HG03108 (cell line): ENCODE results near the gene WDR12.
"Not testable (repeated sequence)": the region's sequence is repeated elsewhere in the genome, so short reads cannot be mapped to it uniquely, and the experiment has no call there.

ENCODE experiments used
- ATAC-seq: cut with Tn5 transposase; IDR thresholded peaks from one replicate; pipeline ENCODE4 v1.9.1; 2021; ENCODE audit warnings: moderate library complexity; ENCODE audit not compliant: unreplicated experiment

WDR12 gene

DNA sequence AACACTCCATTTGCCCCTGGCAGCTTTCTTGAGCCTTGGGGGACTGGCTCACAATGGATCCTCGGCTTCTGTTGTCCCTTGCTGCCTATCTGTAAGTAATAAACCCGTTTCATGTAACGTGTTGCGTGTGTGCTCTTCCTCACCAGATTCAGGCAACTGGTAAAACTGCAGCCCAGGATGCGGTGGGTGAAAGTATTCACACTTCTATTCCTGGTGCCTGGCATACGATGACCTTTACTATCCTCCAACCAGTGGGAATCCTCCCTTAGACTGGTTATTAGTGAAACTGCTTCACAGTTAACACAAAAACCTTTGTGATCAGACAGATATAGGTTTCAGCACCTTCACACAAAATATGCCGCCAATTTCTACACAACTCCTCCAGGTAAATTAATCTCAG, 26.3 kb downstream of the WDR12 start:
- no peak for ATAC-seq

GRCh38 chr2:202883987-202884675, 27.3 kb downstream of the WDR12 start:
- no peak for ATAC-seq

GRCh38 chr2:202881570-202881969, 29.9 kb downstream of the WDR12 start:
- ATAC-seq, result no peak

- ATAC-seq, result no peak
Observed at GRCh38 chr2:202877699-202878098, 33.8 kb downstream of the WDR12 start.

DNA sequence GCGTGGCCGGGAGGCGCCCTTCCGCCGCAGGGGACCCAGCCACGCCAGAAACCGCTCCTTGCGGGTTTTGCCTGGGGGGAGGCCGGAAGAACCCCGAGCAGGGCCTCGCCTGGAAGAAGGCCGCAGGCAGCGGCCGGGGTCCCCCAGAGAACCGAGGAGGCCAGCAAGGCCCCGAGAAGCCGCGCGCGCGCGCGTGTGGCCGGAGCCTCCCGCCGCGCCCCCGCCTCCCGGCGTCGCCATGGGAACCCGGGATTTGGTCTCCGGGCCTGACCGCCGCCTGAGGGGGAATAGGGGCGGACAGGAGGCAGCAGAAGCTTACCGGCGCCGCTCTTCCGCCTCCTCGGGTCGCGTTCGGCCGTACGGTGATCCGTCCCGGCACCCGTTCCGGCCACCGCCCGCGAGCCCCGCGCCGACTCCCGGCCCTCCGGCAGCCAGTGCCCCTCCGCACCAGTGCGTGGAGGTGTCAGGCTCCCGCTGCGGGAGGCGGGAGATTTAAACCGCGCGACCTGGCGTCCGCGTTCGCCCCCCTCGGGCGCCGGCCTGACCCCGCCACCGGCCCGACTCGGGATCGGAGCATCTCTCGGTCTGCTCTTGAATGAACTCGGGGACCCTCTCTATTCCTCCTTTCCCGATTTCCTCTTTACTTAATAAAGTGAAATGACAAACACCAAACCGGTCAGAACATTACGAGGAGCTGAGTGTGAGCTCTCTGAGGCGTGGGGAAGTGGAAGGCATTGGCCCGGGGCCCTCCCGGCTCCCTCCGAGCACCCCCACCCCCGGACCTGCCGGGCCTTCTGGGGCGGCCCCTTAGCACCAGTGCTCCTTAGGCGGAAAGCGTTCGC, 40.0 kb downstream of the WDR12 start, which contains the start of gene ICA1L:
Gene ICA1L (minus strand): TSS at position 467 of the 842 bp plus-strand sequence. CDS start 42,757 bp downstream, outside the sequence.
- ATAC-seq, result peak; percentile 49

- peak; percentile 71 for ATAC-seq
Observed at GRCh38 chr2:202870431-202871299, 40.8 kb downstream of the WDR12 start.

DNA sequence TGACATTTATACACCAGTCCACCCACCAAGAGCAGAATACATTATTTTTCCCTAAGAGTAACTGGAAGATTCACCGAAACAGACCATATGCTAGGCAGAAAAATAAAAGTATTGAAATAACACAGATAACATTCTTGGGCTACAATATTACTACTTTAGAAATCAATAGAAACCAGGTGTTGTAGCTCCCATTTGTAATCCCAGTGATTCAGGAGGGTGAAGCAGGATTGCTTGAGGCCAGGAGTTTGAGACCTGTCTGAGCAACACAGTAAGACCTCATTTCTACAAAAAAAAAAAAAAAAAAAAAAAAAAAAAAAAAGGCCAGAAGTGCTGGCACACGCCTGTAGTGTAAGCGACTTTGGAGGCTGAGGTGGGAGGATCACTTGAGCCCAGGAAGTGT, 49.5 kb downstream of the WDR12 start:
- ATAC-seq, result no peak

DNA sequence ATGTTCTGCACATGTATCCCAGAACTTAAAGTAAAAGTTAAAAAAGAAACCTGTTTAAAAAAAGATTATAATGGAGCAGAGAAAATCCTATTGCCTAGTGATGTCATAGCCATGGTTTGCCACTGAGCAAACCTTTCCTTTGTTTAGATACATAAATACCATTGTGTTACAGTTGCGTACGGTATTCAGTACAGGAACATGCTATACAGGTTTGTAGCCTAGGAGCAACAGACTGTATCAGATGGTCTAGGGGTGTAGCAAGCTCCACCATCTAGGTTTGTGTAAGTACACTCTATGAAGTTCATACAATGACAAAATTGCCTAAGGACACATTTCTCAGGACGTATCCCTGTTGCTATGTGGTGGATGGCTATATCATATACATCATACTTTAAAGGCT, 52.9 kb downstream of the WDR12 start:
- no peak for ATAC-seq

DNA sequence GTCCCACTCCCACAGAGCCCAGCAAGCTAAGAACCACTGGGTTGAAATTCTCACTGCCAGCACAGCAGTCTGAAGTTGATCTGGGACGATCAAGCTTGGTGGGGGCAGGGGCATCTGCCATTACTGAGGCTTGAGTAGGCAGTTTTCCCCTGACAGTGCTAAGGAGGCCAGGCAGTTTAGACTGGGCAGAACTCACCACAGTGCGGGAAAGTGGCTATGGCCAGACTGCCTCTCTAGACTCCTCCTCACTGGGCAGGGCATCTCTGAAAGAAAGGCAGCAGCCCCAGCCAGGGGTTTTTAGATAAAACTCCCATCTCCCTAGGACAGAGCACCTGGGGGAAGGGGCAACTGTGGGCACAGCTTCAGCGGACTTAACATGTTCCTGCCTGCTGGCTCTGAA, 62.1 kb downstream of the WDR12 start:
- not testable (repeated sequence) for ATAC-seq

GRCh38 chr2:202848813-202849212, 62.7 kb downstream of the WDR12 start:
- no peak for ATAC-seq

DNA sequence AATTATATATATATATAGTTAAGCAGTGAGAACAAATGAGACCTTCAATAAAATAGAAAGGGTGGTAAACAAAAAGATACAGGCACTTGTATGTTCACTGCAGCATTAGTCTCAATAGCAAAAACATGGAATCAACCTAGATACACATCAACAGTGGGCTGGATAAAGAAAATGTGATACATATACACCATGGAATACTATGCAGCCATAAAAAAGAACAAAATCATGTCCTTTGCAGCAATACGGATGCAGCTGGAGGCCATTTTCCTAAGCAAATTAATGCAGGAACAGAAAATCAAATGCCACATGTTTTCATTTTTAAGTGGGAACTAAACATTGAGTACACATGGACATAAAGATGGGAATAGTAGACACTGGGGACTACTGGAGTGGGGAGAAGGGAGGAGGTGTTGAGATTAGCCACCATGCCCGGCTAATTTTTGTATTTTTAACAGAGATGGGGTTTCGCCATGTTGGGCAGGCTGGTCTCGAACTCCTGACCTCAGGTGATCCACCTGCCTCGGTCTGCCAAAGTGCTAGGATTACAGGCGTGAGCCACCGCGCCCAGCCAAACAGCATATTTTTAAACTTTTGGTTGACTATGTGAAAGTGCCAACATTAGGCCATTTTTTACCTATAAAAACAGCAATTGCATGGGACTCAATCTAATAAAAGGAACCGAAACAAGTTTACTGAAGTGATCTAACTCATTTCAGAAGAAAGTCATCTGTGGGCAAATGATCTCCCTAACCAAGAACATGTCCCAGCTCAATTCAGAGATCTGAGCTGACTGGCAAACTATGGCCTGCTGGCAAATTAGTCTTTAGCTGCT, 63.6 kb downstream of the WDR12 start:
- ATAC-seq, result peak; percentile 79

DNA sequence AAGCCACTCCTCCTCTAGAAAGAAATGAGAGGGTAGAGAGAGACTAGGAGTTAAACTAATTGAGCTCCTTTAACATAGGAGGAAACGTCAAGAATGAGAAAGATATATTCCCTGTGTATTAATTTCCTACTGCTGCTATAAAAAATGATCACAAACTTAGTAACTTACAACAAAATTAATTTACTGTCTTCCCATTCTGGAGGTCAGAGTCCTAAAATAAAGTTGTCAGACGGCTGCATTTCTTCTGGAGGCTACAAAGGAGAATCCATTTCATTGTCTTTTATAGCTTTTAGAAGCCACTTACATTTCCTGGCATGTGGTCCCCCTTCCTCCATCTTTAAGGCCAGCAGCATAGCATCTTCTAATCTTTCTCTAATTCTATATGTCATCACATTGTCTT, 66.8 kb downstream of the WDR12 start:
- ATAC-seq, result no peak

- no peak for ATAC-seq
Observed at GRCh38 chr2:202842690-202843089, 68.8 kb downstream of the WDR12 start.

GRCh38 chr2:202841090-202841867, 70.2 kb downstream of the WDR12 start:
- no peak for ATAC-seq

- ATAC-seq, result peak; percentile 50
Observed at GRCh38 chr2:202831242-202832220, 79.9 kb downstream of the WDR12 start.

DNA sequence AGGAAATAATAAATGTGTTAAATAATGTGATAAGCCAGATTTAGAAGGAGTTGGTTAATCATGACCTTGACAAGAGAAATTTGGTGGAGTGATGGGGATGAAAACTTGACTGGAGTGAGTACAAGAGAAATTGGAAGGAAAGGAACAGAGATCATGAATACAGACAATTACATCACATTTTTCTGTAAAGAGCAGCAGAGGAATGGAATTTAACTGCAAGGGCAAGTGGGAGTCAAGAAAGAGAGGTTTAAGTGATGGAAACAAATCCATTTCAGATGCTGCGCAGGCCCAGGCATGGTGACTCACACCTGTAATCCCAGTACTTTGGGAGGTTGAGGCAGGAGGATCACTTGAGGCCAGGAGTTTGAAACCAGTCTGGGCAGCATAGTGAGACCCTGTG, 86.6 kb downstream of the WDR12 start:
- no peak for ATAC-seq
